ENCODE data around the gene OAS1. TPM values are rescaled to one million over a fixed set of nuclear protein-coding genes. Genes with fewer than 3 reads are reported as not detected.

The OAS1 gene
- total RNA-seq, 1 experiment from 2014 or later = 5.1 TPM

DNA sequence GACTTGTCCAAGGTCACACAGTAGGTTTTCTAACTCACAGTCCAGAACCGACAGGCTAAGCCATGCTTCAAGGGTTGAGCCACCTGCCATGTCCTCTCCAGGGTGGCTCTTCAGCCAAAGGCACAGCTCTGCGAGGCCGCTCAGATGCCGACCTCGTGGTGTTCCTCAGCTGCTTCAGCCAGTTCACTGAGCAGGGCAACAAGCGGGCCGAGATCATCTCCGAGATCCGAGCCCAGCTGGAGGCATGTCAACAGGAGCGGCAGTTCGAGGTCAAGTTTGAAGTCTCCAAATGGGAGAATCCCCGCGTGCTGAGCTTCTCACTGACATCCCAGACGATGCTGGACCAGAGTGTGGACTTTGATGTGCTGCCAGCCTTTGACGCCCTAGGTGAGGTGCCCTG lies 58.9 kb downstream of the OAS1 start:
- no peak for DNase-seq (ENCODE audit: low spot score)

DNA sequence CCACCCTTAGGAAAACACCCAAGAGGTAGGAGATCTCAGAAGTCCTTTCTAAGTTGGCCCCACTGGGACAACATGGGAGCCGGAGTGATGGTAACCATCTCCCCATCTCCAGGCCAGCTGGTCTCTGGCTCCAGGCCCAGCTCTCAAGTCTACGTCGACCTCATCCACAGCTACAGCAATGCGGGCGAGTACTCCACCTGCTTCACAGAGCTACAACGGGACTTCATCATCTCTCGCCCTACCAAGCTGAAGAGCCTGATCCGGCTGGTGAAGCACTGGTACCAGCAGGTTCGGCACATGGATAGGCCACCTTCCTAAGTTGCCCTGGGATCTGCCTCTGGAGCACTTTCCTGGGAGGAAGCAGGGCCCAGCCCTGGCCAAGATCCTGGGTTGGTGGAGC lies 60.5 kb downstream of the OAS1 start:
- no peak for DNase-seq (ENCODE audit: low spot score)

DNA sequence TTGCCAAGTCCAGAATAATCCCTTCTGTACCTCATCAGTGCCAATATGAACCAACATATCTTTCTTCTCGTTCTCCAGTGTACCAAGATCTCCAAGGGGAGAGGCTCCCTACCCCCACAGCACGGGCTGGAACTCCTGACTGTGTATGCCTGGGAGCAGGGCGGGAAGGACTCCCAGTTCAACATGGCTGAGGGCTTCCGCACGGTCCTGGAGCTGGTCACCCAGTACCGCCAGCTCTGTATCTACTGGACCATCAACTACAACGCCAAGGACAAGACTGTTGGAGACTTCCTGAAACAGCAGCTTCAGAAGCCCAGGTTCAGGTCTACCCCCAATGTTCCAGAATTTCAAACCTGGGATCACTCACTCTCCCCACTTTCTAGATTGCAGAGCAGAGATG lies 61.1 kb downstream of the OAS1 start:
- DNase-seq (ENCODE audit: low spot score) = no peak

Other genes with a start within 250 kb of the OAS1 start
- gene RPH3A, start 115.2 kb upstream of the OAS1 start, total RNA-seq (2014; rRNA removed; shearing (Covaris generic)) = not detected in 2 replicates
- gene OAS3, start 31.5 kb downstream of the OAS1 start, total RNA-seq (2014; rRNA removed; shearing (Covaris generic)) = 20.3 and 24.3 TPM in 2 replicates
- 1.7 and 6.5 TPM in 2 replicates for gene OAS2, start 71.6 kb downstream of the OAS1 start, total RNA-seq (2014; rRNA removed; shearing (Covaris generic))
- 2.8 and 3.8 TPM in 2 replicates for gene DTX1, start 149.8 kb downstream of the OAS1 start, total RNA-seq (2014; rRNA removed; shearing (Covaris generic))
- gene RASAL1, start 228.8 kb downstream of the OAS1 start, total RNA-seq (2014; rRNA removed; shearing (Covaris generic)) = not detected in 2 replicates
- 0.22 and 1.2 TPM in 2 replicates for gene CFAP73, start 242.8 kb downstream of the OAS1 start, total RNA-seq (2014; rRNA removed; shearing (Covaris generic))

Data from A172 (cell line).